GM12878 (cell line): ENCODE results near the gene NUDT9. TPM values are rescaled to one million over a fixed set of nuclear protein-coding genes. Genes with fewer than 3 reads are reported as not detected.

Experiments used
- ATAC-seq: fragments of 200-7000 bp; cut with Tn5 transposase; 3 replicates; pipeline ENCODE4 v1.9.1; 2020; ENCODE audit warnings: mild to moderate bottlenecking, moderate library complexity
- BruUV-seq: library from RNA; stranded (reverse); fragments of 400-500 nt; replicated peaks from 2 replicates; lab custom pipeline; 2021; lab: Mats Ljungman, UMichigan
- CTCF ChIA-PET: fragments of 300-600 bp; sonication (Branson Sonifier 250); formaldehyde crosslinking; extraction: SDS; loops from one replicate; lab custom pipeline; 2021; ENCODE audit warnings: inconsistent platforms; lab: Yijun Ruan, JAX
- POLR2A ChIA-PET: fragments of 350-600 bp; formaldehyde crosslinking; extraction: SDS; loops from one replicate; lab custom pipeline; 2021; ENCODE audit warnings: inconsistent platforms; lab: Charles Lee
- RAD21 ChIA-PET: fragments of 300-600 bp; sonication (Branson Sonifier 250); formaldehyde crosslinking; loops from one replicate; lab custom pipeline; 2023; ENCODE audit warnings: antibody characterized with exemption; ENCODE audit not compliant: unreplicated experiment; lab: Charles Lee
- SMC1A ChIA-PET: fragments of 300-600 bp; sonication (Branson Sonifier 250); formaldehyde crosslinking; loops from one replicate; lab custom pipeline; 2023; ENCODE audit not compliant: unreplicated experiment, uncharacterized antibody; lab: Charles Lee
- DNase-seq: peaks from one replicate; pipeline ENCODE4 v3.0.0-alpha.2; 2011; ENCODE audit warnings: low read depth, low spot score
- FAIRE-seq: peaks from 3 replicates; lab custom pipeline; 2011; peaks lifted over from hg19 to GRCh38; lab: Jason Lieb, UNC
- H2AFZ ChIP-seq: 2 replicates; pipeline ENCODE4 v1.6.0; 2011; ENCODE audit warnings: low read depth, low read length, control low read depth; ENCODE audit not compliant: control insufficient read depth
- H3K27ac ChIP-seq: 2 replicates; pipeline ENCODE4 v1.5.1; 2011; ENCODE audit warnings: control low read depth; ENCODE audit not compliant: control insufficient read depth, insufficient read depth
- H3K27me3 ChIP-seq, 2 experiments: replicated peaks in 1 of 2; 2 replicates each; pipeline versions ENCODE4 v1.6.0 to v1.6.1; 2011; ENCODE audit warnings: low read length in 1 of 2; ENCODE audit not compliant: control insufficient read depth in 2 of 2, insufficient read depth in 2 of 2
- H3K36me3 ChIP-seq, 2 experiments: 2 replicates each; pipeline ENCODE4 v1.5.1; 2011; ENCODE audit warnings: low read length in 1 of 2; ENCODE audit not compliant: control insufficient read depth in 2 of 2, insufficient read depth in 2 of 2
- H3K4me1 ChIP-seq: 2 replicates; pipeline ENCODE4 v1.6.1; 2011; ENCODE audit warnings: mild to moderate bottlenecking, low read length, moderate library complexity, mixed read lengths; ENCODE audit not compliant: control insufficient read depth, insufficient read depth
- H3K4me2 ChIP-seq: 2 replicates; pipeline ENCODE4 v1.6.0; 2011; ENCODE audit warnings: control low read depth; ENCODE audit not compliant: control insufficient read depth, insufficient read depth
- H3K4me3 ChIP-seq: fragments of 200-600 bp; sonication (generic); 2 replicates; pipeline ENCODE4 v1.5.1; 2016
- H3K79me2 ChIP-seq: 2 replicates; pipeline ENCODE4 v1.6.0; 2011; ENCODE audit warnings: low read length; ENCODE audit not compliant: control insufficient read depth, insufficient read depth
- H3K9ac ChIP-seq: 2 replicates; pipeline ENCODE4 v1.8.0; 2011; ENCODE audit warnings: low read length, control low read depth, mixed read lengths; ENCODE audit not compliant: control insufficient read depth, insufficient read depth
- H3K9me3 ChIP-seq: replicated peaks from 3 replicates; pipeline ENCODE4 v1.5.1; 2011; ENCODE audit warnings: mild to moderate bottlenecking, low read length; ENCODE audit not compliant: control insufficient read depth, insufficient read depth
- H4K20me1 ChIP-seq: 2 replicates; pipeline ENCODE4 v1.6.0; 2011; ENCODE audit not compliant: control insufficient read depth, insufficient read depth
- EGR1 ChIP-seq, 2 experiments: IDR thresholded peaks; 1 replicate in 1 of 2; 2 replicates in 1 of 2; pipeline ENCODE4 v1.6.1; 2011 to 2012; ENCODE audit warnings: low read depth in 2 of 2, low read length in 2 of 2, borderline replicate concordance in 1 of 2, mild to moderate bottlenecking in 1 of 2, moderate library complexity in 1 of 2
- GABPA ChIP-seq: IDR thresholded peaks from 2 replicates; pipeline ENCODE4 v1.6.1; 2014; ENCODE audit warnings: antibody characterized with exemption, low read depth, mild to moderate bottlenecking, inconsistent platforms
- JUNB ChIP-seq: IDR thresholded peaks from 2 replicates; pipeline ENCODE4 v1.6.1; 2016; ENCODE audit warnings: antibody characterized with exemption, mild to moderate bottlenecking
- MEF2B ChIP-seq: fragments of 450-650 bp; IDR thresholded peaks from 2 replicates; pipeline ENCODE4 v1.6.1; 2018; ENCODE audit warnings: mild to moderate bottlenecking, moderate library complexity; ENCODE audit not compliant: partially characterized antibody, poor library complexity, severe bottlenecking
- MTA2 ChIP-seq: fragments of 450-650 bp; IDR thresholded peaks from 2 replicates; pipeline ENCODE4 v1.6.1; 2016; ENCODE audit warnings: low read depth, mild to moderate bottlenecking, moderate library complexity
- NR2C1 ChIP-seq: fragments of 450-650 bp; IDR thresholded peaks from 2 replicates; pipeline ENCODE4 v1.6.1; 2017; ENCODE audit warnings: antibody characterized with exemption, mild to moderate bottlenecking, moderate library complexity
- NR2F1 ChIP-seq: fragments of 450-650 bp; conservative IDR thresholded peaks from 2 replicates; pipeline ENCODE4 v1.6.1; 2017; ENCODE audit warnings: mild to moderate bottlenecking
- PAX8 ChIP-seq: fragments of 450-650 bp; IDR thresholded peaks from 2 replicates; pipeline ENCODE4 v1.6.1; 2017; ENCODE audit warnings: mild to moderate bottlenecking, moderate library complexity
- SMAD1 ChIP-seq: fragments of 450-650 bp; IDR thresholded peaks from 2 replicates; pipeline ENCODE4 v1.6.1; 2018; ENCODE audit warnings: mild to moderate bottlenecking, low read depth; ENCODE audit not compliant: partially characterized antibody
- ZZZ3 ChIP-seq: IDR thresholded peaks from 2 replicates; pipeline ENCODE4 v1.6.1; 2011; ENCODE audit warnings: low read depth; ENCODE audit not compliant: control insufficient read depth, insufficient read length
- WGBS: methylation state at CpG from one replicate; pipeline ENCODE4 v1.1.6; 2016; ENCODE audit warnings: low lambda C conversion rate; ENCODE audit not compliant: insufficient replicate concordance, insufficient coverage; ENCODE audit errors: missing lambda C conversion rate; 5-methylcytosine and 5-hydroxymethylcytosine counted together
- in situ Hi-C: fragments of 300-500 bp; cut with MboI; formaldehyde crosslinking; loops from 9 replicates; pipeline ENCODE4 v1.14.3; 2018; ENCODE audit warnings: mixed read lengths
- intact Hi-C: fragments of 100-400 bp; cut with micrococcal nuclease; formaldehyde crosslinking; loops from one replicate; pipeline ENCODE4 v1.14.2; 2022; ENCODE audit not compliant: unreplicated experiment
- polyA plus RNA-seq, 11 experiments: library from polyadenylated mRNA; depleted of rRNA in 4 of 11; unstranded in 6 of 11; stranded (reverse) in 5 of 11; fragments of >200 nt; fragmentation: Nextera tagmentation in 4 of 11; fragmentation: Illumina TruSeq in 1 of 11; extraction: Ambion mirVana in 4 of 11; extraction: Trizol in 1 of 11; gene quantifications; 1 replicate in 1 of 11; 2 replicates in 10 of 11; pipeline versions ENCODE4 v1.2.1 to v1.2.3, GENCODE V29; 2011 to 2016; ENCODE audit warnings: inconsistent platforms in 2 of 11, missing spikeins in 2 of 11, low read depth in 1 of 11
- total RNA-seq, 4 experiments: library from RNA; depleted of rRNA in 3 of 4; stranded (reverse); fragments of >200 nt in 3 of 4; fragmentation: Illumina TruSeq in 1 of 4; extraction: Trizol in 1 of 4; gene quantifications; 2 replicates each; pipeline versions ENCODE4 v1.2.1 to v1.2.3, GENCODE V29; 2013 to 2021
- TF ChIP-seq, protein P1 (sequence below): IDR thresholded peaks from 2 replicates; pipeline ENCODE4 v1.6.1; 2012; ENCODE audit warnings: mild to moderate bottlenecking, low read depth, low read length
- TF ChIP-seq, protein P2 (sequence below): fragments of 450-650 bp; formaldehyde crosslinking; IDR thresholded peaks from 2 replicates; pipeline ENCODE4 v1.5.0; 2022; ENCODE audit warnings: mild to moderate bottlenecking, missing genetic modification characterization
- TF ChIP-seq, protein P3 (sequence below): IDR thresholded peaks from 2 replicates; pipeline ENCODE4 v1.6.1; 2012; ENCODE audit warnings: low read depth, low read length, improper control_type of control experiment

Gene NUDT9
- total and polyA plus RNA-seq, 10 of the 15 experiments (the other 5 are each of a cell fraction or from before 2014, with no cell fraction given) = 8.4 to 28.3 (median 14.6) TPM

DNA sequence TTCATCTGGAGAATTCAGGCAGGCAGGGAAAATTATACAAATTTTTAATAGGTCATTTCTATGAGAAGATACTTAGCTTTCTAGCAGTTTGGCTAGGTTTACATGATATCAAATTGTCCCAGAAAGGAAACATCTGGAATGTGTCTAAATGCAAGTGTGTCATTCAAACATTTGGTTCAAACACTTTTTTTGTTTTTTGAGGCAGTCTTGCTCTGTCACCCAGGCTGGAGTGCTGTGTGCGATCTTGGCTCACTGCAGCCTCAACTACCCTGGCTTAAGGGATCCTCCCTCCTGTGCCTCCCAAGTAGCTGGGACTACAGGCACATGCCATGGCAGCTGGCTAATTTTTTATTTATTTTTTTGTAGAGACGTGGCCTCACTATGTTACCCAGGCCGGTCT lies 75.2 kb downstream of the NUDT9 start:
- WGBS = 94% methylated on average over 3 of the region's 3 CpGs
- CTCF ChIA-PET = interaction anchor here (0.7 to 2.6 kb wide), 19 partner anchors 9 to 776 kb away, joined by 3 to 10 read pairs (median 4); partner anchors contain the start of genes HSD17B11 and SPARCL1
- Histone ChIP-seq H3K4me2 (no peak overlapping the region), H3K27ac (no peak overlapping the region)
- RAD21 ChIA-PET = interaction anchor here (0.8 kb wide), 1 partner anchor 714 kb away, joined by 3 read pairs; no protein-coding TSS in a partner anchor
- SMC1A ChIA-PET = interaction anchor here (0.7 to 1.4 kb wide), 3 partner anchors 21 to 950 kb away, joined by 3 to 6 read pairs (median 4); no protein-coding TSS in a partner anchor
- no peak for TF ChIP-seq EGR1 (IDR thresholded peaks at IDR 0.05; ENCODE audit: borderline replicate concordance in 1 of 2, low read depth in 2 of 2, low read length in 2 of 2)
- no peak for TF ChIP-seq PAX8
- TF ChIP-seq JUNB = no peak
- no peak for TF ChIP-seq MTA2
- TF ChIP-seq ZZZ3 = no peak
- no peak for TF ChIP-seq GABPA
- no peak for TF ChIP-seq SMAD1
- TF ChIP-seq, protein P1, sequence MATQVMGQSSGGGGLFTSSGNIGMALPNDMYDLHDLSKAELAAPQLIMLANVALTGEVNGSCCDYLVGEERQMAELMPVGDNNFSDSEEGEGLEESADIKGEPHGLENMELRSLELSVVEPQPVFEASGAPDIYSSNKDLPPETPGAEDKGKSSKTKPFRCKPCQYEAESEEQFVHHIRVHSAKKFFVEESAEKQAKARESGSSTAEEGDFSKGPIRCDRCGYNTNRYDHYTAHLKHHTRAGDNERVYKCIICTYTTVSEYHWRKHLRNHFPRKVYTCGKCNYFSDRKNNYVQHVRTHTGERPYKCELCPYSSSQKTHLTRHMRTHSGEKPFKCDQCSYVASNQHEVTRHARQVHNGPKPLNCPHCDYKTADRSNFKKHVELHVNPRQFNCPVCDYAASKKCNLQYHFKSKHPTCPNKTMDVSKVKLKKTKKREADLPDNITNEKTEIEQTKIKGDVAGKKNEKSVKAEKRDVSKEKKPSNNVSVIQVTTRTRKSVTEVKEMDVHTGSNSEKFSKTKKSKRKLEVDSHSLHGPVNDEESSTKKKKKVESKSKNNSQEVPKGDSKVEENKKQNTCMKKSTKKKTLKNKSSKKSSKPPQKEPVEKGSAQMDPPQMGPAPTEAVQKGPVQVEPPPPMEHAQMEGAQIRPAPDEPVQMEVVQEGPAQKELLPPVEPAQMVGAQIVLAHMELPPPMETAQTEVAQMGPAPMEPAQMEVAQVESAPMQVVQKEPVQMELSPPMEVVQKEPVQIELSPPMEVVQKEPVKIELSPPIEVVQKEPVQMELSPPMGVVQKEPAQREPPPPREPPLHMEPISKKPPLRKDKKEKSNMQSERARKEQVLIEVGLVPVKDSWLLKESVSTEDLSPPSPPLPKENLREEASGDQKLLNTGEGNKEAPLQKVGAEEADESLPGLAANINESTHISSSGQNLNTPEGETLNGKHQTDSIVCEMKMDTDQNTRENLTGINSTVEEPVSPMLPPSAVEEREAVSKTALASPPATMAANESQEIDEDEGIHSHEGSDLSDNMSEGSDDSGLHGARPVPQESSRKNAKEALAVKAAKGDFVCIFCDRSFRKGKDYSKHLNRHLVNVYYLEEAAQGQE = no peak
- TF ChIP-seq NR2F1 = no peak
- no peak for TF ChIP-seq MEF2B
- TF ChIP-seq, protein P2, sequence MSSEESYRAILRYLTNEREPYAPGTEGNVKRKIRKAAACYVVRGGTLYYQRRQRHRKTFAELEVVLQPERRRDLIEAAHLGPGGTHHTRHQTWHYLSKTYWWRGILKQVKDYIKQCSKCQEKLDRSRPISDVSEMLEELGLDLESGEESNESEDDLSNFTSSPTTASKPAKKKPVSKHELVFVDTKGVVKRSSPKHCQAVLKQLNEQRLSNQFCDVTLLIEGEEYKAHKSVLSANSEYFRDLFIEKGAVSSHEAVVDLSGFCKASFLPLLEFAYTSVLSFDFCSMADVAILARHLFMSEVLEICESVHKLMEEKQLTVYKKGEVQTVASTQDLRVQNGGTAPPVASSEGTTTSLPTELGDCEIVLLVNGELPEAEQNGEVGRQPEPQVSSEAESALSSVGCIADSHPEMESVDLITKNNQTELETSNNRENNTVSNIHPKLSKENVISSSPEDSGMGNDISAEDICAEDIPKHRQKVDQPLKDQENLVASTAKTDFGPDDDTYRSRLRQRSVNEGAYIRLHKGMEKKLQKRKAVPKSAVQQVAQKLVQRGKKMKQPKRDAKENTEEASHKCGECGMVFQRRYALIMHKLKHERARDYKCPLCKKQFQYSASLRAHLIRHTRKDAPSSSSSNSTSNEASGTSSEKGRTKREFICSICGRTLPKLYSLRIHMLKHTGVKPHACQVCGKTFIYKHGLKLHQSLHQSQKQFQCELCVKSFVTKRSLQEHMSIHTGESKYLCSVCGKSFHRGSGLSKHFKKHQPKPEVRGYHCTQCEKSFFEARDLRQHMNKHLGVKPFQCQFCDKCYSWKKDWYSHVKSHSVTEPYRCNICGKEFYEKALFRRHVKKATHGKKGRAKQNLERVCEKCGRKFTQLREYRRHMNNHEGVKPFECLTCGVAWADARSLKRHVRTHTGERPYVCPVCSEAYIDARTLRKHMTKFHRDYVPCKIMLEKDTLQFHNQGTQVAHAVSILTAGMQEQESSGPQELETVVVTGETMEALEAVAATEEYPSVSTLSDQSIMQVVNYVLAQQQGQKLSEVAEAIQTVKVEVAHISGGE (CRISPR knock-in tag) = no peak
- TF ChIP-seq, protein P3, sequence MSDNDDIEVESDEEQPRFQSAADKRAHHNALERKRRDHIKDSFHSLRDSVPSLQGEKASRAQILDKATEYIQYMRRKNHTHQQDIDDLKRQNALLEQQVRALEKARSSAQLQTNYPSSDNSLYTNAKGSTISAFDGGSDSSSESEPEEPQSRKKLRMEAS = no peak
- no peak for TF ChIP-seq NR2C1
- TF ChIP-seq, all 136 proteins: peak for 0
- no peaks in the 10 kb centered on the region for H3K36me3 ChIP-seq
- no peaks in the 10 kb centered on the region for H3K79me2 ChIP-seq
- no peak overlapping the region for H3K9ac ChIP-seq
- H3K4me3 ChIP-seq = no peak overlapping the region
- DNase-seq (no peak), FAIRE-seq (no peak), ATAC-seq (no peak)
- BruUV-seq = no TSS peak
- no peak overlapping the region for H2AFZ ChIP-seq
- POLR2A ChIA-PET = no interaction called here
- in situ Hi-C loops (loop anchor here (10.0 kb wide), 1 partner anchor 347 kb away; no protein-coding TSS in a partner anchor), intact Hi-C loops (loop anchor here (2.0 to 5.0 kb wide), 2 partner anchors 350 to 715 kb away; no protein-coding TSS in a partner anchor)
- no peaks in the 10 kb centered on the region for H3K9me3 ChIP-seq
- H3K4me1 ChIP-seq = peaks cover 4% of the 10 kb centered on the region
- no peaks in the 10 kb centered on the region for H4K20me1 ChIP-seq
- H3K27me3 ChIP-seq = no peaks in the 10 kb centered on the region
